Measurements from ENCODE around the gene ZNF620. TPM values are rescaled to one million over a fixed set of nuclear protein-coding genes. Genes with fewer than 3 reads are reported as not detected.
A peak's percentile ranks its signal among the peaks of the same experiment; 100 is the strongest.
"Not testable (repeated sequence)": the region's sequence is repeated elsewhere in the genome, so short reads cannot be mapped to it uniquely, and the experiment has no call there.

The ZNF620 gene
- total RNA-seq (2.9 TPM), polyA plus RNA-seq (ENCODE audit: insufficient read depth in 1 of 8, insufficient read length in 8 of 8, low replicate concordance in 1 of 8) (1 to 10 TPM; 2.1 to 4.5 (median 2.8) TPM)
- long read RNA-seq, donor 1 = 0 reads
- long read RNA-seq, donor 2 = 0 reads
- long read RNA-seq, donor 3, partial matches to known transcripts = 0 of 2 reads
- long read RNA-seq, donor 3, other reads (novel, unspliced or antisense) = 0 of 2 reads
- long read RNA-seq, donor 4 = 0 reads
- long read RNA-seq, donor 5, partial matches to known transcripts = 0 of 3 reads
- long read RNA-seq, donor 5, other reads (novel, unspliced or antisense) = 0 of 3 reads
- long read RNA-seq, donor 6 = 0 reads
- long read RNA-seq, donor 7 = 0 reads
- long read RNA-seq, donor 8, partial matches to known transcripts = 0 of 2 reads
- long read RNA-seq, donor 8, other reads (novel, unspliced or antisense) = 0 of 2 reads
- long read RNA-seq, donor 9, partial matches to known transcripts = 0 of 1 reads
- long read RNA-seq, donor 9, other reads (novel, unspliced or antisense) = 0 of 1 reads
- long read RNA-seq, donor 10 = 0 reads
- long read RNA-seq, donor 11 = 0 reads

DNA sequence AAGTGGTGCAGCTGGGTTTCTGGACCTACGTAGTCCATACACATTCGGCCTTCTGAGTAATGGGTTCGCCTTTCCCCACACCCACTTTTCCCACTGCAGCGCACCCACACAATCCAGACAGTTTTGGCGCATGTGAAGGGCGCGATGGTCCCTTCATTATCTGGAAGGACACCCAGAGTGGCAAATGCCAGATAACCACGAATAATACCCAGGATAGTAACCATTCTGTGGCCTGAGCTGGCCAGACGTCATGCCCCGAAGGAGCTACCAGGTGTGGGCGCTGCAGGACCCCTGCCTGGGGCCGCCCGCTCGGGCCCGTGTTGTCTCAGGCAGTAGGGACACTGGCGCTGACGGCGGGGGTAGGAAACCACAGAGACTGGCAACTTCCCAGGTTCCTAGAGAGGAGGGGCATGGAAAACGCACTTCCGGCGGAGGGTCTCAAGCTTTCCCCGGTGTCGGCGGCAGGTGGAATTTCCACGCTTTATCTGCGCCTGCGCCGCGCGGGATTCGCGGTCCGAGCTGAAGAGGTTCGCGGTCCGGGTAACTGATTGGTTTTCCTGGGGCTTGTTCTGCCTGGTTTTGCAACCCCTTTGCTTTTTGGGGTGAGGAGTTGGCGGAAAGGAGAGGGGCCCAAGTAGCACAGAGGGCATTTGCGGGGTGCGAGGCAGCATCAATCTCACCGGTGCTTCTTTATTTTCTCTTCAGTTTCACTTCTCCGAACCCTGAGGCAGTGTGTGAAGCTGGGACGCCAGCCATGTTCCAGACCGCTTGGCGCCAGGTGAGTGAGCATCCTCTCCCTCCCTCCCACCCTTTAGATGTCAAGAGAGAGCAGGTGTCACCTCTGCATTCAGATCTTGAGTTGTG is at the start of gene ZNF620:
ZNF620 (plus strand) TSS at position 441 of the 864 bp plus-strand sequence; CDS start at position 755, 314 bp downstream.
- no peaks in the 10 kb centered on the region for H3K27me3 ChIP-seq (ENCODE audit: control insufficient read depth, insufficient read depth, low read length)
- no peaks in the 10 kb centered on the region for H3K9me3 ChIP-seq (replicated peaks; ENCODE audit: control insufficient read depth, low read depth, low read length)
- H3K4me3 ChIP-seq (ENCODE audit: low read length) = peak within 1 kb of the TSS; percentile 67
- peaks cover 6% of the 10 kb centered on the region for H3K36me3 ChIP-seq (ENCODE audit: control insufficient read depth, insufficient read depth, low read length)
- DNase-seq = peak; percentile 86
- peak within 1 kb of the TSS; percentile 71 for H3K27ac ChIP-seq (ENCODE audit: low read length)
- WGBS (ENCODE audit: insufficient coverage) = 5% methylated on average over 36 of the region's 44 CpGs
- H3K4me1 ChIP-seq (ENCODE audit: control insufficient read depth, insufficient read depth, low read length) = peaks cover 2% of the 10 kb centered on the region

DNA sequence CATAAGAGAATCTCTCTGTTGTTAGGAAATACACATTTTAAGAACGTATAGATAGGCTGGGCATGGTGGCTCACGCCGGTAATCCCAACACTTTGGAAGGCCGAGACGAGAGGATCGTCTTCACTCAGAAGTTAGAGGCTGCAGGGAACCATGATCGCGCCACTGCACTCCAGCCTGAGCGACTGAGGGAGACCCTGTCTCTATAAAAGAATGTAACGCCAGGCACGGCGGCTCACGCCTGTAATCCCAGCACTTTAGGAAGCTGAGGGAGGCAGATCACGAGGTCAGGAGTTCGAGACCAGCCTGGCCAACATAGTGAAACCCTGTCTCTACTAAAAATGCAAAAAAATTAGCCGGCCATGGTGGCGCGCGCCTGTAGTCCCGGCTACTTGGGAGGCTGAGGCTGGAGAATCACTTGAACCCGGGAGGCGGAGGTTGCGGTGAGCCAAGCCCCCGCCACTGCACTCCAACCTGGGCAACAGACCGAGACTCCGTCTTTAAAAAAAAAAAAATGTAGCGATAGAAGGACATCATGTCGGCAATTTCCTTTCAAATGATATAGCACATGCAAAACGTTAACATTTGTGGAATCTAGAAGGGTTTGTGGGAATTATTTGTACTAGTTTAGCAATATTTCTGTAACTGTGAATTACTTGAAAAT is 49.4 kb upstream of the ZNF620 start:
- Histone ChIP-seq H3K27ac (ENCODE audit: low read length) (peak overlapping the region; percentile 92), H3K36me3 (ENCODE audit: control insufficient read depth, insufficient read depth, low read length) (peaks cover 24% of the 10 kb centered on the region), H3K27me3 (ENCODE audit: control insufficient read depth, insufficient read depth, low read length) (no peaks in the 10 kb centered on the region), H3K9me3 (replicated peaks; ENCODE audit: control insufficient read depth, low read depth, low read length) (no peaks in the 10 kb centered on the region), H3K4me3 (ENCODE audit: low read length) (peak overlapping the region; percentile 98), H3K4me1 (ENCODE audit: control insufficient read depth, insufficient read depth, low read length) (peaks cover 20% of the 10 kb centered on the region)
- DNase-seq = no peak
- WGBS (ENCODE audit: insufficient coverage) = 63% methylated on average over 23 of the region's 29 CpGs

DNA sequence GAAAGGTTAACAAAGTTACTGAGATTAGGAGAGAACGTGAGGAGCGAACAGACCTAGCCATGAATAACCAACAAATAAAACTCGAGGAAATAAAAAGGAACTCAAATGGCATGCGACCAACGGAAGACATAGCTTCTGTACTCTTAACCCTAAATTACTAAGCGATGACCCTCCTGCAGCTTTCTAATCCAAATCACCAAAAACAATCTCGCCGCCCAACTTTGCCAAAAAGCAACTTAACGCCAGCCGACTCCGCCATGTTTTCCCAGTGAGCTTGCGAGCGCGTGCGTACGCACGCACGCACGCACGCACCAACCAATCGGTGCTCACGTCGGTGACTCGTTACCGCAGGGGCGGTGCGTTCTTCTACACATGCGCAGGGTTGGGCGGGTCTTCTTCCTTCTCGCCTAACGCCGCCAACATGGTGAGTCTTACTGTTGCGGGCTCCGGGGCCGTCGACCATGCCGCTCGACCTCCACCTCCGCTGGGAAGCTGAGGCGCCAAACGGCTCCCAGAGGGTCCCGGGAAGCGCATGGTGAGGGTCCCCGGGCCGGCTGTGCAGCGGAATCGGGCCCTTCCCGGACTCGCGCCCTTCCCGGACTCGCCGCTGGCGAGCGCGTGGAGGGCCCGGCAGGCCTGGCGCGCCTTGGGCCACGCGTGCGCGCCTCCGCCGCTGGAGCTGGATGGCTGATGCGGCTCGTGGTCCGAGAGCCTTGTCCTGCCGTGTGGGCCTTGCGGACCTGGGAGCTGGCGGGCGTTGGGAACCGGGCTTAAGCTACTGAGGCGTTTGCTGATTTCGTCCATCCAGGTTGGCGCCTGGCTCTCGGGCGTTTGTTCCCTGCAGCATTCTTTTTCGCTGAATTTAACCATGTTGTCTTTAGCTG is 48.7 kb upstream of the ZNF620 start, which contains the start of gene RPL14:
RPL14 (plus strand) TSS at position 400 of the 884 bp plus-strand sequence; CDS start at position 533, 133 bp downstream.
- peaks cover 19% of the 10 kb centered on the region for H3K4me1 ChIP-seq (ENCODE audit: control insufficient read depth, insufficient read depth, low read length)
- H3K9me3 ChIP-seq (replicated peaks; ENCODE audit: control insufficient read depth, low read depth, low read length) = no peaks in the 10 kb centered on the region
- H3K27ac ChIP-seq (ENCODE audit: low read length) = peak within 1 kb of the TSS; percentile 92
- peak; percentile 99 for DNase-seq
- WGBS (ENCODE audit: insufficient coverage) = under 1% methylated on average over 71 of the region's 79 CpGs
- H3K4me3 ChIP-seq (ENCODE audit: low read length) = peak within 1 kb of the TSS; percentile 98
- H3K27me3 ChIP-seq (ENCODE audit: control insufficient read depth, insufficient read depth, low read length) = no peaks in the 10 kb centered on the region
- peaks cover 29% of the 10 kb centered on the region for H3K36me3 ChIP-seq (ENCODE audit: control insufficient read depth, insufficient read depth, low read length)

DNA sequence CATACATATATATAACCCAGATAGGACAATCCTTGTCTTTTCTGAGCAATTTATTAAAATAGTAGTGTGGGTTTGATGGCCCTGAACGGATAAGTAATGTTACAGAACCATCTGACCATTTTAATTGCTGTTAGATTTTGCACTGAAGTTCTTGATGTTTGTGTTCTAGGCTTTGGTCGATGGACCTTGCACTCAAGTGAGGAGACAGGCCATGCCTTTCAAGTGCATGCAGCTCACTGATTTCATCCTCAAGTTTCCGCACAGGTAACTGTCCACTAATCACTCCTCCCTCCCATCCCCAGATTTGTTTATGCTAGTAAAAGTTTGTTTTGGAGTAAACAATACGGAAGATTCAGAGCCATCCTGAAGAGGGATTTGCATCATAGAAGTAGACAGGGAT is 47.4 kb upstream of the ZNF620 start:
- Histone ChIP-seq H3K27ac (ENCODE audit: low read length) (no peak overlapping the region), H3K36me3 (ENCODE audit: control insufficient read depth, insufficient read depth, low read length) (peaks cover 38% of the 10 kb centered on the region), H3K4me3 (ENCODE audit: low read length) (peak overlapping the region; percentile 98), H3K4me1 (ENCODE audit: control insufficient read depth, insufficient read depth, low read length) (peaks cover 12% of the 10 kb centered on the region), H3K9me3 (replicated peaks; ENCODE audit: control insufficient read depth, low read depth, low read length) (no peaks in the 10 kb centered on the region), H3K27me3 (ENCODE audit: control insufficient read depth, insufficient read depth, low read length) (no peaks in the 10 kb centered on the region)
- DNase-seq = no peak
- WGBS (ENCODE audit: insufficient coverage) = no CpG with 5 or more reads among the region's 4 CpGs

DNA sequence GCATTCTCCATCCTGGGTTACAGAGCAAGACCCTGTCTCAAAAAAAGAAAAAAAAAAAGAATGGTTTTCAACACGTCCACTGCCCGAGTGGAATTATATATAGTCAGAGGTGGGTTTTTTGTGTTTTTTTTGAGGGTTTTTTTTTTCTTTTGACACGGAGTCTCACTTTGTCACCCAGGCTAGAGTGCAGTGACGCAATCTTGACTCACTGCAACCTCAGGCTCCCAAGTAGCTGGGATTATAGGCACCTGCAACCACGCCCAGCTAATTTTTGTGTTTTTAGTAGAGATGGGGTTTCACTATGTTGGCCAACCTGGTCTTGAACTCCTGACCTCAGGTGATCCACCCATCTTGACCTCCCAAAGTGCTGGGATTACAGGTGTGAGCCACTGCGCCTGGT is 45.4 kb upstream of the ZNF620 start:
- not testable (repeated sequence) for H3K27me3 ChIP-seq (ENCODE audit: control insufficient read depth, insufficient read depth, low read length); DNase-seq; H3K4me1 ChIP-seq (ENCODE audit: control insufficient read depth, insufficient read depth, low read length); H3K9me3 ChIP-seq (replicated peaks; ENCODE audit: control insufficient read depth, low read depth, low read length); H3K27ac ChIP-seq (ENCODE audit: low read length); H3K4me3 ChIP-seq (ENCODE audit: low read length)
- WGBS (ENCODE audit: insufficient coverage) = 100% methylated on average over 3 of the region's 6 CpGs
- peaks cover 56% of the 10 kb centered on the region for H3K36me3 ChIP-seq (ENCODE audit: control insufficient read depth, insufficient read depth, low read length)

DNA sequence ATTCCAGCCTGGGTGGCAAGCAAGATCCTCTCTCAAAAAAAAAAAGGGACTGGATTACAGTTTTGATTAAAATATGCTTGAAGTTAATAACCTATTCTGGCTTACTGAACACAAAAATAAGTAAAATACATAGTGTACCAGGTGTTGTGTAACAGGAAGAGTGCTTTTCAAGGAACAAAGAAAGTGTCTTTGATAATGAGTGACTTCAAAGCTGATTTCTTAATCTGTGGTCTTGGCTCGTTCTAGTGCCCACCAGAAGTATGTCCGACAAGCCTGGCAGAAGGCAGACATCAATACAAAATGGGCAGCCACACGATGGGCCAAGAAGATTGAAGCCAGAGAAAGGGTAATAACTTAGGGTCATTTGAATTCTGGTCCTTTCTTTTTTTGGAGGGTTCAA is 44.7 kb upstream of the ZNF620 start:
- Histone ChIP-seq H3K36me3 (ENCODE audit: control insufficient read depth, insufficient read depth, low read length) (peaks cover 58% of the 10 kb centered on the region), H3K27me3 (ENCODE audit: control insufficient read depth, insufficient read depth, low read length) (no peaks in the 10 kb centered on the region), H3K27ac (ENCODE audit: low read length) (no peak overlapping the region), H3K9me3 (replicated peaks; ENCODE audit: control insufficient read depth, low read depth, low read length) (no peaks in the 10 kb centered on the region), H3K4me3 (ENCODE audit: low read length) (no peak overlapping the region), H3K4me1 (ENCODE audit: control insufficient read depth, insufficient read depth, low read length) (peaks cover 6% of the 10 kb centered on the region)
- no peak for DNase-seq
- WGBS (ENCODE audit: insufficient coverage) = 66% methylated on average over 3 of the region's 3 CpGs

DNA sequence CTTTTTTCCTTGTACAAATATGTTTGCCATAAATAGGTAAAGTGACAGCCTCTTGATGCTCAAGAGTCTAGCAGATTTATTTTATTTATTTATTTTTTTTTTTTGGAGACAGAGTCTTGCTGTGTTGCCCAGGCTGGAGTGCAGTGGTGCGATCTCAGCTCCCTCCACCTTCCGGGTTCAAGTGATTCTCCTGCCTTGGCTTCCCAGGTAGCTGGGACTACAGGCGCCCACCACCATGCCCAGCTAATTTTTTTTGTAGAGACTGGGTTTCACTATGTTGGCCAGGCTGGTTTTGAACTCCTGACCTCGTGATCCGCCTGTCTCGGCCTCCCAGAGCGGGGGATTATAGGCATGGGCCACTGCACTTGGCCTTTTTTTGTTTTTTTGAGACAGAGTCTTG is 43.0 kb upstream of the ZNF620 start:
- H3K36me3 ChIP-seq (ENCODE audit: control insufficient read depth, insufficient read depth, low read length) = peaks cover 61% of the 10 kb centered on the region
- not testable (repeated sequence) for H3K27ac ChIP-seq (ENCODE audit: low read length); H3K27me3 ChIP-seq (ENCODE audit: control insufficient read depth, insufficient read depth, low read length); H3K4me3 ChIP-seq (ENCODE audit: low read length); DNase-seq; H3K4me1 ChIP-seq (ENCODE audit: control insufficient read depth, insufficient read depth, low read length); H3K9me3 ChIP-seq (replicated peaks; ENCODE audit: control insufficient read depth, low read depth, low read length)
- 93% methylated on average over 6 of the region's 7 CpGs for WGBS (ENCODE audit: insufficient coverage)

DNA sequence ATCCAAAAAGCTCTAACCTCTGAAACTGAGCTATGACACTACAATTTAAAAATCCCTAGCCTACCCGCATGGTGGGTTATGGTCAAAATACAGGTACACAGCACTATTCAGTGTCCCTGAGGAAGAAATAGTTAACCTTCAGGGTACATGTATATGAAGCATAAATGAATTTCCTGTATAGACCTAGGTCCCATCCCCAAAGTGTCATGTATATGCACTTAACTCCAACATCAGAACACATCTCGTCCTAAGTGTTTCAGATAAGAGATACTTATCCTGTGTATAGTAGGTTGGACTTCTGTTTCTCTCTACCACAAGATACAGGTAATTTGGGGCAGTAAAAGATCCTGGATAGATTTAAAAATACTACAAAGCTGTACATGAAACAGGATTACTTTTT is 42.3 kb upstream of the ZNF620 start:
- Histone ChIP-seq H3K27ac (ENCODE audit: low read length) (no peak overlapping the region), H3K4me1 (ENCODE audit: control insufficient read depth, insufficient read depth, low read length) (peaks cover under 1% of the 10 kb centered on the region), H3K27me3 (ENCODE audit: control insufficient read depth, insufficient read depth, low read length) (no peaks in the 10 kb centered on the region), H3K9me3 (replicated peaks; ENCODE audit: control insufficient read depth, low read depth, low read length) (no peaks in the 10 kb centered on the region), H3K4me3 (ENCODE audit: low read length) (no peak overlapping the region), H3K36me3 (ENCODE audit: control insufficient read depth, insufficient read depth, low read length) (peaks cover 59% of the 10 kb centered on the region)
- WGBS (ENCODE audit: insufficient coverage) = no CpG with 5 or more reads among the region's 2 CpGs
- no peak for DNase-seq
